Sigmoid colon (tissue), 4 donors: ENCODE results near the gene LRRC3.

ENCODE experiments used
- POLR2A ChIP-seq, 2 donors: fragments of 450-650 bp; IDR thresholded peaks; one replicate each; pipeline ENCODE4 v1.6.1; 2016; ENCODE audit warnings: antibody characterized with exemption in 2 of 2, mild to moderate bottlenecking in 2 of 2, moderate library complexity in 2 of 2
- POLR2AphosphoS5 ChIP-seq, 4 donors: sonication (generic); formaldehyde crosslinking; IDR thresholded peaks; one replicate each; pipeline ENCODE4 v1.6.1; 2017; ENCODE audit warnings: antibody characterized with exemption in 4 of 4
- TF ChIP-seq, protein P1 (sequence below), 4 experiments: fragments of 450-650 bp in 3 of 4; fragments of 200-600 bp in 1 of 4; IDR thresholded peaks; one replicate each; pipeline ENCODE4 v1.5.1; 2016 to 2019; ENCODE audit warnings: antibody characterized with exemption in 4 of 4, mild to moderate bottlenecking in 3 of 4, moderate library complexity in 2 of 4

DNA sequence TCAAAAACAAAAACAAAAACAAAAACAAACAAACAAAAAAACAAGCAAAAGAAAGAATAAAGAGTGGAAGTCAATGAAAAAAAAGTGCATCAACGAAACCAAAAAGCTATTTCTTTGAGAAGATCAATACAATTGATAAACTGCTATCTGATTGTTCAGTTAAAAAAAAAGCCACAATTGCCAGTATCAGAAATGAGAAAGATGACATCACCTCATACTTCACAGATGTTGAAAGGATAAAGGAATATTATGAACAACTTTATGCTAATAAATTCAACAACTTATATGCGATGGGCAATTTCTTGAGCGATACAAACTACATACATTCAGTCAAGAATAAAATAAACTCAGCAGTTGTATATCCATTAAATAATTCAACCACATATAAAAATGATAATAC lies 2.2 kb upstream of the LRRC3 start:
- TF ChIP-seq, protein P1, sequence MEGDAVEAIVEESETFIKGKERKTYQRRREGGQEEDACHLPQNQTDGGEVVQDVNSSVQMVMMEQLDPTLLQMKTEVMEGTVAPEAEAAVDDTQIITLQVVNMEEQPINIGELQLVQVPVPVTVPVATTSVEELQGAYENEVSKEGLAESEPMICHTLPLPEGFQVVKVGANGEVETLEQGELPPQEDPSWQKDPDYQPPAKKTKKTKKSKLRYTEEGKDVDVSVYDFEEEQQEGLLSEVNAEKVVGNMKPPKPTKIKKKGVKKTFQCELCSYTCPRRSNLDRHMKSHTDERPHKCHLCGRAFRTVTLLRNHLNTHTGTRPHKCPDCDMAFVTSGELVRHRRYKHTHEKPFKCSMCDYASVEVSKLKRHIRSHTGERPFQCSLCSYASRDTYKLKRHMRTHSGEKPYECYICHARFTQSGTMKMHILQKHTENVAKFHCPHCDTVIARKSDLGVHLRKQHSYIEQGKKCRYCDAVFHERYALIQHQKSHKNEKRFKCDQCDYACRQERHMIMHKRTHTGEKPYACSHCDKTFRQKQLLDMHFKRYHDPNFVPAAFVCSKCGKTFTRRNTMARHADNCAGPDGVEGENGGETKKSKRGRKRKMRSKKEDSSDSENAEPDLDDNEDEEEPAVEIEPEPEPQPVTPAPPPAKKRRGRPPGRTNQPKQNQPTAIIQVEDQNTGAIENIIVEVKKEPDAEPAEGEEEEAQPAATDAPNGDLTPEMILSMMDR (IDR thresholded peaks at IDR 0.05): no peak
- TF ChIP-seq POLR2A (IDR thresholded peaks at IDR 0.05) (no peak), POLR2AphosphoS5 (IDR thresholded peaks at IDR 0.05) (no peak)
